ENCODE results near the gene KLRG1.
A peak's percentile ranks its signal among the peaks of the same experiment; 100 is the strongest.

DNA sequence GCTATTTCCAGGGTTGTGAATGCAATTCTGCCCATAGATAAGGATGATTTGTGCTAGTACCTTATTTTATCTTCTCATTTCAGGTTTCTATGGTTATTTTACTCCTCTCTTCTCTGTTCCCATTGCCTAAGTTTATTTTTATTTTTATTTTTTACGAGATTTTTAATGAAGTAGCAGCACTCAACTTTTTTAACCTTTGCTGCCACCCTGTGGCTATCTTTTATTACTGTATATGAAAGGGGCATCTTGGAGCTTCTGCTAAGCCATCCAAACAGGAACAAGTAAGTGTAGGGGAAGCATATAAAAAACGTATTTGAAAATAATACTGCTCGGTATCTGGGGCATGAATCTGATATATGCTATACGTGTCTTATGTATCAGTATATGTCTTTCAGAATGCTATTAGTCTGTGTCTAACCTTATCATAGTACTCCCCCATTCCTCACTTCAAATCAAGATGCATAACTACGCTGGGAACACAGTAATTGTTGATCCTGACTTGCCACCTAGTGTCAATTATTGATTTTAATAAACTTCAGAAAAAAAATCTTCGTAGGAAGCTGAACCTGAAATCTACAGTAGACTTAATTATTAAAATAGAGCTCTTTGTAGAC, 60.3 kb downstream of the KLRG1 start:
- TF ChIP-seq CTCF (IDR thresholded peaks at IDR 0.05) (peak in 5 of 6 experiments; percentile 15 to 55 (median 35)), POLR2A (IDR thresholded peaks at IDR 0.05) (no peak)

All from upper lobe of left lung (tissue), 4 donors.